Urinary bladder (tissue), 4 donors: ENCODE data around the gene VAMP2. TPM values are rescaled to one million over a fixed set of nuclear protein-coding genes. Genes with fewer than 3 reads are reported as not detected.
A peak's percentile ranks its signal among the peaks of the same experiment; 100 is the strongest.

Experiments used
- DNase-seq: peaks from one replicate; pipeline ENCODE4 v3.0.0-alpha.2; 2015; ENCODE audit errors: extremely low spot score
- H3K27ac ChIP-seq: one replicate; pipeline ENCODE4 v1.5.1; 2013; ENCODE audit warnings: low read depth, mild to moderate bottlenecking, moderate library complexity
- H3K36me3 ChIP-seq: one replicate; pipeline ENCODE4 v1.6.1; 2013; ENCODE audit warnings: mild to moderate bottlenecking, moderate library complexity; ENCODE audit not compliant: insufficient read depth
- H3K4me1 ChIP-seq: one replicate; pipeline ENCODE4 v1.6.1; 2013; ENCODE audit warnings: mild to moderate bottlenecking, moderate library complexity; ENCODE audit not compliant: insufficient read depth
- H3K4me3 ChIP-seq: one replicate; pipeline ENCODE4 v1.5.1; 2013; ENCODE audit warnings: low read depth, low read length
- WGBS: extraction: QIAGEN DNeasy Blood & Tissue Kit; methylation state at CpG from one replicate; pipeline ENCODE4 v1.1.7; 2013; 5-methylcytosine and 5-hydroxymethylcytosine counted together
- polyA plus RNA-seq: library from polyadenylated mRNA; stranded (reverse); fragments of 200-250 nt; gene quantifications from one replicate; pipeline ENCODE4 v1.2.3, GENCODE V29; 2013
- total RNA-seq: library from RNA; depleted of rRNA; stranded (reverse); fragments of >200 nt; gene quantifications from one replicate; pipeline ENCODE4 v1.2.3, GENCODE V29; 2014
- donor health status: healthy with polysubstance abuse.
- donor health status: healthy.

The VAMP2 gene
- total and polyA plus RNA-seq, 2 donors = 12.1 to 81.4 TPM

- DNase-seq = no peak
- 13% methylated on average over 14 of the region's 14 CpGs for WGBS
- no peaks in the 10 kb centered on the region for H3K4me1 ChIP-seq
- peaks cover 8% of the 10 kb centered on the region for H3K36me3 ChIP-seq
- H3K27ac ChIP-seq = peak overlapping the region; percentile 98
- H3K4me3 ChIP-seq = peak overlapping the region; percentile 79
Measured at GRCh38 chr17:8155231-8155995, 7.3 kb downstream of the VAMP2 start.

GRCh38 chr17:8154608-8155155 is 8.1 kb downstream of the VAMP2 start:
- Histone ChIP-seq H3K27ac (peak overlapping the region; percentile 98), H3K4me1 (no peaks in the 10 kb centered on the region), H3K36me3 (peaks cover 8% of the 10 kb centered on the region), H3K4me3 (peak overlapping the region; percentile 79)
- no peak for DNase-seq
- 18% methylated on average over 11 of the region's 11 CpGs for WGBS

GRCh38 chr17:8153957-8154607 is 8.7 kb downstream of the VAMP2 start:
- DNase-seq = peak; percentile 95
- WGBS = 2% methylated on average over 22 of the region's 22 CpGs
- no peaks in the 10 kb centered on the region for H3K4me1 ChIP-seq
- H3K4me3 ChIP-seq = peak overlapping the region; percentile 79
- peaks cover 9% of the 10 kb centered on the region for H3K36me3 ChIP-seq
- peak overlapping the region; percentile 98 for H3K27ac ChIP-seq

- no peak for DNase-seq
- Histone ChIP-seq H3K4me1 (no peaks in the 10 kb centered on the region), H3K36me3 (peaks cover 10% of the 10 kb centered on the region), H3K4me3 (peak overlapping the region; percentile 25), H3K27ac (peak overlapping the region; percentile 96)
- WGBS = 18% methylated on average over 13 of the region's 13 CpGs
Measured at GRCh38 chr17:8153525-8153956, 9.2 kb downstream of the VAMP2 start.

- no peak for DNase-seq
Measured at GRCh38 chr17:8153031-8153451, 9.7 kb downstream of the VAMP2 start.

GRCh38 chr17:8152112-8152775 is 10.5 kb downstream of the VAMP2 start, which contains the start of gene PER1:
Gene PER1, minus strand, starts transcription at chr17:8152404. Its CDS starts 1,698 bp downstream, at chr17:8150706.
- no peaks in the 10 kb centered on the region for H3K4me1 ChIP-seq
- WGBS = 4% methylated on average over 42 of the region's 42 CpGs
- peak within 1 kb of the TSS; percentile 55 for H3K4me3 ChIP-seq
- H3K36me3 ChIP-seq = peaks cover 21% of the 10 kb centered on the region
- DNase-seq = peak; percentile 79
- H3K27ac ChIP-seq = peak within 1 kb of the TSS; percentile 96

More at GRCh38 chr17:8153031-8153451, 9.7 kb downstream of the VAMP2 start:
- H3K4me3 ChIP-seq = peak overlapping the region; percentile 13
- H3K36me3 ChIP-seq = peaks cover 14% of the 10 kb centered on the region
- 70% methylated on average over 7 of the region's 7 CpGs for WGBS
- H3K4me1 ChIP-seq = no peaks in the 10 kb centered on the region
- peak overlapping the region; percentile 96 for H3K27ac ChIP-seq

GRCh38 chr17:8151641-8152111 is 11.1 kb downstream of the VAMP2 start:
- Histone ChIP-seq H3K36me3 (peaks cover 21% of the 10 kb centered on the region), H3K27ac (peak overlapping the region; percentile 96)
- WGBS = 3% methylated on average over 22 of the region's 22 CpGs

GRCh38 chr17:8151120-8151640 is 11.6 kb downstream of the VAMP2 start:
- peaks cover 24% of the 10 kb centered on the region for H3K36me3 ChIP-seq

More at GRCh38 chr17:8151641-8152111, 11.1 kb downstream of the VAMP2 start:
- peak; percentile 81 for DNase-seq
- Histone ChIP-seq H3K4me3 (peak overlapping the region; percentile 55), H3K4me1 (no peaks in the 10 kb centered on the region)

GRCh38 chr17:8150194-8151119 is 12.3 kb downstream of the VAMP2 start:
- no peak for DNase-seq
- WGBS = 70% methylated on average over 18 of the region's 18 CpGs
- peaks cover 30% of the 10 kb centered on the region for H3K36me3 ChIP-seq
- peak overlapping the region; percentile 45 for H3K27ac ChIP-seq
- H3K4me3 ChIP-seq = peak overlapping the region; percentile 55
- H3K4me1 ChIP-seq = no peaks in the 10 kb centered on the region

More at GRCh38 chr17:8151120-8151640, 11.6 kb downstream of the VAMP2 start:
- H3K27ac ChIP-seq = peak overlapping the region; percentile 96
- DNase-seq = no peak
- WGBS = 1% methylated on average over 38 of the region's 38 CpGs
- H3K4me1 ChIP-seq = no peaks in the 10 kb centered on the region
- H3K4me3 ChIP-seq = peak overlapping the region; percentile 55

- WGBS = 94% methylated on average over 29 of the region's 29 CpGs
- Histone ChIP-seq H3K27ac (no peak overlapping the region), H3K4me1 (no peaks in the 10 kb centered on the region), H3K4me3 (no peak overlapping the region), H3K36me3 (peaks cover 30% of the 10 kb centered on the region)
- DNase-seq = no peak
Measured at GRCh38 chr17:8149419-8150193, 13.1 kb downstream of the VAMP2 start.

- H3K36me3 ChIP-seq = peaks cover 34% of the 10 kb centered on the region
- 90% methylated on average over 13 of the region's 13 CpGs for WGBS
- no peak overlapping the region for H3K4me3 ChIP-seq
- DNase-seq = no peak
- H3K27ac ChIP-seq = no peak overlapping the region
- no peaks in the 10 kb centered on the region for H3K4me1 ChIP-seq
Measured at GRCh38 chr17:8148560-8148959, 14.2 kb downstream of the VAMP2 start.
